Measurements from ENCODE around the gene MYRFL. TPM values are rescaled to one million over a fixed set of nuclear protein-coding genes. Genes with fewer than 3 reads are reported as not detected.

MYRFL gene
- total and polyA plus RNA-seq, 10 donors: 0.04 to 0.44 (median 0.20) TPM; not detected in 5

DNA sequence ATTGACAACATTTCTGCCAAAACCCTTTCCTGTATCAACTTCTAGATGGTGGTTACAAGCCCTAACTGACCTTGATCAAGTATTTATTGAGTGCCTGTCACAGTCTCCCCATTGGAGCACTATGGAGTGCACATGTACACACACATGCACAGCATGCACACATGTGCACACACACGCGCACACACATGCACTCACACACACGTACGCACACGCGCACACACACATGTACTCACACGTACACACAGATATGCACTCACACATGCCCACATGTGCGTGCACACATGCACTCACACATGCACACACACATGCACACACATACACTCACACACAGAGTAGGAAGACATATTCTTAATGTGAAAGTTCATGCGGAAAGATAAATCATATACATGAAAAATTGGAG is 43.7 kb downstream of the MYRFL start:
- Histone ChIP-seq H3K4me1 (no peaks in the 10 kb centered on the region), H3K4me3 (no peak overlapping the region), H3K27me3 (replicated peaks in 1 of 7) (peaks cover 0 to 4% (median 0%) of the 10 kb centered on the region in 7 donors), H3K9me3 (no peaks in the 10 kb centered on the region), H3K36me3 (no peaks in the 10 kb centered on the region), H3K27ac (no peak overlapping the region)
- DNase-seq: no peak
- 84 to 97% (median 96%) methylated on average over 9 of the region's 9 CpGs for WGBS, 5 donors
- intact Hi-C loops (cut with DNase I; ENCODE audit: low total_unique reads): no loop called here
- TF ChIP-seq, protein P1, sequence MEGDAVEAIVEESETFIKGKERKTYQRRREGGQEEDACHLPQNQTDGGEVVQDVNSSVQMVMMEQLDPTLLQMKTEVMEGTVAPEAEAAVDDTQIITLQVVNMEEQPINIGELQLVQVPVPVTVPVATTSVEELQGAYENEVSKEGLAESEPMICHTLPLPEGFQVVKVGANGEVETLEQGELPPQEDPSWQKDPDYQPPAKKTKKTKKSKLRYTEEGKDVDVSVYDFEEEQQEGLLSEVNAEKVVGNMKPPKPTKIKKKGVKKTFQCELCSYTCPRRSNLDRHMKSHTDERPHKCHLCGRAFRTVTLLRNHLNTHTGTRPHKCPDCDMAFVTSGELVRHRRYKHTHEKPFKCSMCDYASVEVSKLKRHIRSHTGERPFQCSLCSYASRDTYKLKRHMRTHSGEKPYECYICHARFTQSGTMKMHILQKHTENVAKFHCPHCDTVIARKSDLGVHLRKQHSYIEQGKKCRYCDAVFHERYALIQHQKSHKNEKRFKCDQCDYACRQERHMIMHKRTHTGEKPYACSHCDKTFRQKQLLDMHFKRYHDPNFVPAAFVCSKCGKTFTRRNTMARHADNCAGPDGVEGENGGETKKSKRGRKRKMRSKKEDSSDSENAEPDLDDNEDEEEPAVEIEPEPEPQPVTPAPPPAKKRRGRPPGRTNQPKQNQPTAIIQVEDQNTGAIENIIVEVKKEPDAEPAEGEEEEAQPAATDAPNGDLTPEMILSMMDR (IDR thresholded peaks at IDR 0.05 in 8 of 11, conservative IDR thresholded peaks at IDR 0.05 in 3 of 11): no peak
- TF ChIP-seq POLR2A (IDR thresholded peaks at IDR 0.05) (no peak), POLR2AphosphoS5 (IDR thresholded peaks at IDR 0.05) (no peak)

DNA sequence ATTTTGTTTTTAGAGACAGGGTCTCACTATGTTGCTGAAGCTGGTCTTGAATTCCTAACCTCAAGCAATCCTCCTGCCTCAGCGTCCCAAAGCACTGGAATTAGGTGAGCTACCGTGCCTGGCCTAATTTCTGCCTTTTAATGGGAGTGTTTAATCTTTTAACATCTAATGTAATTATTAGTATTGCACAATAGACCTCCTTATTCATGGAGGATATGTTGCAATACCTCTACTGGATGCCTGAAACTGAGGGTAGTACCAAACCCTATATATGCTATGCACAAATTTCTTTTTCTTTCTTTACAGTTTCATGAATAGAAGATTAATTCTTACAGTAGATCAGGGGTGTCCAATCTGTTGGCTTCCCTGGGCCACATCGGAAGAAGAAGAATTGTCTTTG is 47.8 kb downstream of the MYRFL start:
- H3K27me3 ChIP-seq (replicated peaks in 1 of 7): peaks cover 0 to 4% (median 0%) of the 10 kb centered on the region in 7 donors
- no peaks in the 10 kb centered on the region for H3K36me3 ChIP-seq
- no peak overlapping the region for H3K27ac ChIP-seq
- no peaks in the 10 kb centered on the region for H3K4me1 ChIP-seq
- no peaks in the 10 kb centered on the region for H3K9me3 ChIP-seq
- no peak overlapping the region for H3K4me3 ChIP-seq
- intact Hi-C loops (cut with DNase I; ENCODE audit: low total_unique reads): no loop called here
- TF ChIP-seq, protein P1 (IDR thresholded peaks at IDR 0.05 in 8 of 11, conservative IDR thresholded peaks at IDR 0.05 in 3 of 11): no peak
- no peak for TF ChIP-seq POLR2AphosphoS5 (IDR thresholded peaks at IDR 0.05)
- no peak for TF ChIP-seq POLR2A (IDR thresholded peaks at IDR 0.05)
- 49 to 63% (median 52%) methylated on average over 3 of the region's 3 CpGs for WGBS, 5 donors
- DNase-seq: no peak

DNA sequence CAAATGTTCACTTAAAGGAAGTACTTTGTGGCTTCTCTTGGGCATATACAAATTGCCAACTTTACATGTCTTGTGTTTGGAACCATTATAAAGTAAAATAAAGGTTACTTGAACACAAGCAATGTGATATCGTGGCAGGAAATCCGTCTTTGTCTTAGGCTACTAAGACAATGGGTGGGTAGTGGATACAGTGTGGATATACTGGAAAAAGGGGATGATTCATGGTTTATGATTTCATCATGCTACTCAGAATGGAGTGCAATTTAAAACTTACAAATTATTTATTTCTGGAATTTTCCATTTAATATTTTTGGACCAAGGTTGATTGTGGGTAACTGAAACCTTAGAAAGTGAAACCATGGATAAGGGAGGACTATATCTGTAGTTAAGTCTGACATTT is 48.4 kb downstream of the MYRFL start:
- no peak for DNase-seq
- Histone ChIP-seq H3K36me3 (no peaks in the 10 kb centered on the region), H3K27me3 (replicated peaks in 1 of 7) (peaks cover 0 to 7% (median 0%) of the 10 kb centered on the region in 7 donors), H3K4me3 (no peak overlapping the region), H3K9me3 (no peaks in the 10 kb centered on the region), H3K27ac (no peak overlapping the region), H3K4me1 (no peaks in the 10 kb centered on the region)
- no peak for TF ChIP-seq POLR2A (IDR thresholded peaks at IDR 0.05)
- TF ChIP-seq, protein P1 (IDR thresholded peaks at IDR 0.05 in 8 of 11, conservative IDR thresholded peaks at IDR 0.05 in 3 of 11): no peak
- no peak for TF ChIP-seq POLR2AphosphoS5 (IDR thresholded peaks at IDR 0.05)
- 59 to 81% (median 71%) methylated on average over 2 of the region's 2 CpGs for WGBS, 5 donors
- intact Hi-C loops (cut with DNase I; ENCODE audit: low total_unique reads): no loop called here

DNA sequence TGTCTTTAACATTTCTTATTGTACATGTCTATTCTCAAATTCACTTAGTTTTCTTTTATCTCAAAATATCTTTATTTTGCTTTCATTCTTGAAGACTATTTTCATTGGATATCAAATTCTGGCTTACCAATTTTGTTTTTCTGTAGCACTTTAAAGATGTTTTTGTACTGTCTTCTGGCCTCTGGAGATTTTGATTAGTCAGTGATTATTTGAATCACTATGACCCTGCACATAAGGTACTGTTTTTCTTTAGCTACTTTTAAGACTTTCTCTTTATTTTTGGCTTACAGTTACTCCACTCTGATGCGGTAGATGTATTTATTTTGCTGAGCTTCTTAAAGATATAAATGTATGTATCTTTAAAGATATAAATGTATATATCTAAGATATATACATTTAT is 49.6 kb downstream of the MYRFL start:
- no peak for DNase-seq
- Histone ChIP-seq H3K36me3 (no peaks in the 10 kb centered on the region), H3K4me1 (peaks cover 0 to 8% (median 6%) of the 10 kb centered on the region in 6 donors), H3K27ac (no peak overlapping the region), H3K9me3 (no peaks in the 10 kb centered on the region), H3K4me3 (no peak overlapping the region), H3K27me3 (replicated peaks in 1 of 7) (peaks cover 0 to 16% (median 0%) of the 10 kb centered on the region in 7 donors)
- intact Hi-C loops (cut with DNase I; ENCODE audit: low total_unique reads): no loop called here
- TF ChIP-seq POLR2A (IDR thresholded peaks at IDR 0.05) (no peak), POLR2AphosphoS5 (IDR thresholded peaks at IDR 0.05) (no peak)
- TF ChIP-seq, protein P1 (IDR thresholded peaks at IDR 0.05 in 8 of 11, conservative IDR thresholded peaks at IDR 0.05 in 3 of 11): no peak
- 62 to 94% (median 87%) methylated on average over 1 of the region's 1 CpG for WGBS, 5 donors

Measured in spleen (tissue), 11 donors.